Measurements from ENCODE around the gene PPP3CA.
"Not testable (repeated sequence)": the region's sequence is repeated elsewhere in the genome, so short reads cannot be mapped to it uniquely, and the experiment has no call there.

Gene PPP3CA

GRCh38 chr4:101244349-101244748 lies 103.0 kb downstream of the PPP3CA start:
- DNase-seq: no peak

- DNase-seq: no peak
Observed at GRCh38 chr4:101242441-101242840, 104.9 kb downstream of the PPP3CA start.

GRCh38 chr4:101240099-101240498 lies 107.2 kb downstream of the PPP3CA start:
- no peak for DNase-seq

GRCh38 chr4:101239665-101240064 lies 107.7 kb downstream of the PPP3CA start:
- no peak for DNase-seq

GRCh38 chr4:101238706-101239105 lies 108.6 kb downstream of the PPP3CA start:
- DNase-seq: no peak

- no peak for DNase-seq
Observed at GRCh38 chr4:101237773-101238172, 109.6 kb downstream of the PPP3CA start.

- no peak for DNase-seq
Observed at GRCh38 chr4:101236097-101236496, 111.2 kb downstream of the PPP3CA start.

GRCh38 chr4:101234141-101234540 lies 113.2 kb downstream of the PPP3CA start:
- not testable (repeated sequence) for DNase-seq

GRCh38 chr4:101232074-101232776 lies 115.1 kb downstream of the PPP3CA start:
- peak; percentile 56 for DNase-seq

GRCh38 chr4:101230801-101231426 lies 116.4 kb downstream of the PPP3CA start:
- DNase-seq: no peak

- DNase-seq: no peak
Observed at GRCh38 chr4:101229116-101229515, 118.2 kb downstream of the PPP3CA start.

- no peak for DNase-seq
Observed at GRCh38 chr4:101227715-101228114, 119.6 kb downstream of the PPP3CA start.

- DNase-seq: no peak
Observed at GRCh38 chr4:101224358-101225218, 122.7 kb downstream of the PPP3CA start.

- DNase-seq: no peak
Observed at GRCh38 chr4:101222156-101222845, 125.0 kb downstream of the PPP3CA start.

GRCh38 chr4:101221294-101221693 lies 126.0 kb downstream of the PPP3CA start:
- no peak for DNase-seq

- DNase-seq: no peak
Observed at GRCh38 chr4:101218894-101219293, 128.4 kb downstream of the PPP3CA start.

- DNase-seq: no peak
Observed at GRCh38 chr4:101218346-101218745, 129.0 kb downstream of the PPP3CA start.

- DNase-seq: no peak
Observed at GRCh38 chr4:101217353-101218031, 129.8 kb downstream of the PPP3CA start.

- DNase-seq: no peak
Observed at GRCh38 chr4:101211146-101211553, 136.2 kb downstream of the PPP3CA start.

- no peak for DNase-seq
Observed at GRCh38 chr4:101210331-101210730, 137.0 kb downstream of the PPP3CA start.

- no peak for DNase-seq
Observed at GRCh38 chr4:101208171-101208570, 139.2 kb downstream of the PPP3CA start.

GRCh38 chr4:101205916-101206315 lies 141.4 kb downstream of the PPP3CA start:
- peak; percentile 89 for DNase-seq
